ENCODE measurements around the gene FNBP1.

DNA sequence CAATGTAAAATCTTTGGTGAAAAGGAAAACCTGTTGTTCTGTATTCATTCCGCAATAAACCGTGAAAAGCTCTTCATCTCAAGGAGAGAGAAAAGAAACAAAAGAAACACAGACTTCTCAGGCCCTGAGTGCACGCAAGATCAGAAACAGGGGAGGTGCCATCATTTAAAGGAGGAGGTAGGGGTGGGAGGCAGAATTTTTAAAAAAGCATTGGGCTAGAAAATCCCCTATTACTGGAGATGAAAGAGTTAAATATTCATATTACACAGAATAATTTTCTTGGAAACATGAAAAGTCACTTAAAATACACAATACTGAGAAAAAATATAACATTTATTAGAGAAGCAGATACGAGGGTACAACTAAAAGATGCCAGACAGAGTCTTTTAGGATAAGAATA, 151.4 kb downstream of the FNBP1 start:
- TF ChIP-seq ZFP30 (CRISPR knock-in tag; IDR thresholded peaks at IDR 0.05) (no peak), ZNF70 (CRISPR knock-in tag; IDR thresholded peaks at IDR 0.05) (no peak), OSR1 (CRISPR knock-in tag; IDR thresholded peaks at IDR 0.05) (no peak), GLIS3 (CRISPR knock-in tag; IDR thresholded peaks at IDR 0.05) (no peak), POU6F1 (CRISPR knock-in tag; IDR thresholded peaks at IDR 0.05; ENCODE audit: borderline replicate concordance, low read depth) (no peak), CSDC2 (CRISPR knock-in tag; IDR thresholded peaks at IDR 0.05) (no peak), RARB (CRISPR knock-in tag; IDR thresholded peaks at IDR 0.05) (no peak)
- TF ChIP-seq, protein P1, sequence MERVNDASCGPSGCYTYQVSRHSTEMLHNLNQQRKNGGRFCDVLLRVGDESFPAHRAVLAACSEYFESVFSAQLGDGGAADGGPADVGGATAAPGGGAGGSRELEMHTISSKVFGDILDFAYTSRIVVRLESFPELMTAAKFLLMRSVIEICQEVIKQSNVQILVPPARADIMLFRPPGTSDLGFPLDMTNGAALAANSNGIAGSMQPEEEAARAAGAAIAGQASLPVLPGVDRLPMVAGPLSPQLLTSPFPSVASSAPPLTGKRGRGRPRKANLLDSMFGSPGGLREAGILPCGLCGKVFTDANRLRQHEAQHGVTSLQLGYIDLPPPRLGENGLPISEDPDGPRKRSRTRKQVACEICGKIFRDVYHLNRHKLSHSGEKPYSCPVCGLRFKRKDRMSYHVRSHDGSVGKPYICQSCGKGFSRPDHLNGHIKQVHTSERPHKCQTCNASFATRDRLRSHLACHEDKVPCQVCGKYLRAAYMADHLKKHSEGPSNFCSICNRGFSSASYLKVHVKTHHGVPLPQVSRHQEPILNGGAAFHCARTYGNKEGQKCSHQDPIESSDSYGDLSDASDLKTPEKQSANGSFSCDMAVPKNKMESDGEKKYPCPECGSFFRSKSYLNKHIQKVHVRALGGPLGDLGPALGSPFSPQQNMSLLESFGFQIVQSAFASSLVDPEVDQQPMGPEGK (CRISPR knock-in tag; IDR thresholded peaks at IDR 0.05; ENCODE audit: borderline replicate concordance), result no peak

All from SK-N-SH treated with all-trans-retinoic acid at 6 μM for 48 hours (cell line).